Epithelial cell of proximal tubule (primary cell): Measurements from ENCODE around the gene BBS9. TPM values are rescaled to one million over a fixed set of nuclear protein-coding genes. Genes with fewer than 3 reads are reported as not detected.
"Not testable (repeated sequence)": the region's sequence is repeated elsewhere in the genome, so short reads cannot be mapped to it uniquely, and the experiment has no call there.

Experiments
- DNase-seq: peaks from one replicate; pipeline ENCODE4 v3.0.0-alpha.2; 2011; ENCODE audit warnings: low read depth
- H3K4me3 ChIP-seq: 2 replicates; pipeline ENCODE4 v1.5.1; 2011; ENCODE audit warnings: low read depth, mild to moderate bottlenecking, low read length
- total RNA-seq: library from RNA; depleted of rRNA; stranded (reverse); fragments of >200 nt; gene quantifications from 2 replicates; pipeline ENCODE4 v1.2.3, GENCODE V29; 2015
- TF ChIP-seq, protein P1 (sequence below): conservative IDR thresholded peaks from 2 replicates; pipeline ENCODE4 v1.5.1; 2012; ENCODE audit warnings: low read depth, mild to moderate bottlenecking, low read length

The BBS9 gene
- total RNA-seq, 1 donor from 2014 or later = 4.4 TPM

DNA sequence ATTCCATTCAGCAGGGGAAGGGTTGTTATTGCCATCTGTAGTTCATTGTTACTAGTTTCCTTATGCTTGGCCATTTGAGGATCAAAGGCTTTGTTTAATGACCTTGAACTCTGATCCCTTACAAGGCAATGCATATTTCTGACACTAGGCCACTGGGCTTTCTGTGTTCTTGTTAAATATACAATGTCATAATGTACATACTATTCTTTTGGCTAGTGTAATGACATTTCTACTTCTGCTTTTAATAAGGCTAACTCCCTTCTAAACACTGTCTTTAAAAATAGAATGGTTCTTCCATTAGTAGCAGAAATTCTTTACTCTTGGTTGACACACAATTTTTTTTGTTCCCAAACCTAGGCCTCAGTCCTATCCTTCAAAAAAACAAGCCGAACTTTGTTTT is 86.6 kb downstream of the BBS9 start:
- H3K4me3 ChIP-seq = no peak overlapping the region
- TF ChIP-seq, protein P1, sequence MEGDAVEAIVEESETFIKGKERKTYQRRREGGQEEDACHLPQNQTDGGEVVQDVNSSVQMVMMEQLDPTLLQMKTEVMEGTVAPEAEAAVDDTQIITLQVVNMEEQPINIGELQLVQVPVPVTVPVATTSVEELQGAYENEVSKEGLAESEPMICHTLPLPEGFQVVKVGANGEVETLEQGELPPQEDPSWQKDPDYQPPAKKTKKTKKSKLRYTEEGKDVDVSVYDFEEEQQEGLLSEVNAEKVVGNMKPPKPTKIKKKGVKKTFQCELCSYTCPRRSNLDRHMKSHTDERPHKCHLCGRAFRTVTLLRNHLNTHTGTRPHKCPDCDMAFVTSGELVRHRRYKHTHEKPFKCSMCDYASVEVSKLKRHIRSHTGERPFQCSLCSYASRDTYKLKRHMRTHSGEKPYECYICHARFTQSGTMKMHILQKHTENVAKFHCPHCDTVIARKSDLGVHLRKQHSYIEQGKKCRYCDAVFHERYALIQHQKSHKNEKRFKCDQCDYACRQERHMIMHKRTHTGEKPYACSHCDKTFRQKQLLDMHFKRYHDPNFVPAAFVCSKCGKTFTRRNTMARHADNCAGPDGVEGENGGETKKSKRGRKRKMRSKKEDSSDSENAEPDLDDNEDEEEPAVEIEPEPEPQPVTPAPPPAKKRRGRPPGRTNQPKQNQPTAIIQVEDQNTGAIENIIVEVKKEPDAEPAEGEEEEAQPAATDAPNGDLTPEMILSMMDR = no peak
- no peak for DNase-seq

GRCh38 chr7:33217595-33217994 is 88.2 kb downstream of the BBS9 start:
- no peak for DNase-seq

DNA sequence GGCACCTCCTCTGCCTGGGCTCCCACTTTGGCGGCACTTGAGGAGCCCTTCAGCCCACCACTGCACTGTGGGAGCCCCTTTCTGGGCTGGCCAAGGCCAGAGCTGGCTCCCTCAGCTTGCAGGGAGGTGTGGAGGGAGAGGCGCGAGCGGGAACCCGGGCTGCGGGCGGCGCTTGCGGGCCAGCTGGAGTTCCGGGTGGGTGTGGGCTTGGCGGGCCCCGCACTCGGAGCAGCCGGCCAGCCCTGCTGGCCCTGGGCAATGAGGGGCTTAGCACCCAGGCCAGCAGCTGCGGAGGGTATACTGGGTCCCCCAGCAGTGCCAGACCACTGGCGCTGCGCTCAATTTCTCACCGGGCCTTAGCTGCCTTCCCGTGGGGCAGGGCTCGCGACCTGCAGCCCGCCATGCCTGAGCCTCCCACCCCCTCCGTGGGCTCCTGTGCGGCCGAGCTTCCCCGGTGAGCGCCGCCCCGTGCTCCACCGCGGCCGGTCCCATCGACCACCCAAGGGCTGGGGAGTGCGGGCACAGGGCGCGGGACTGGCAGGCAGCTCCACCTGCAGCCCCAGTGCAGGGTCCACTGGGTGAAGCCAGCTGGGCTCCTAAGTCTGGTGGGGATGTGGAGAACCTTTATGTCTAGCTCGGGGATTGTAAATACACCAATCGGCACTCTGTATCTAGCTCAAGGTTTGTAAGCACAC is 89.6 kb downstream of the BBS9 start:
- not testable (repeated sequence) for DNase-seq, H3K4me3 ChIP-seq

More at GRCh38 chr7:33217595-33217994, 88.2 kb downstream of the BBS9 start:
- no peak overlapping the region for H3K4me3 ChIP-seq
- TF ChIP-seq, protein P1 = no peak

- no peak for DNase-seq
- TF ChIP-seq, protein P1 = no peak
- H3K4me3 ChIP-seq = no peak overlapping the region
These were observed 90.9 kb downstream of the BBS9 start for GRCh38 chr7:33220231-33220630.

DNA sequence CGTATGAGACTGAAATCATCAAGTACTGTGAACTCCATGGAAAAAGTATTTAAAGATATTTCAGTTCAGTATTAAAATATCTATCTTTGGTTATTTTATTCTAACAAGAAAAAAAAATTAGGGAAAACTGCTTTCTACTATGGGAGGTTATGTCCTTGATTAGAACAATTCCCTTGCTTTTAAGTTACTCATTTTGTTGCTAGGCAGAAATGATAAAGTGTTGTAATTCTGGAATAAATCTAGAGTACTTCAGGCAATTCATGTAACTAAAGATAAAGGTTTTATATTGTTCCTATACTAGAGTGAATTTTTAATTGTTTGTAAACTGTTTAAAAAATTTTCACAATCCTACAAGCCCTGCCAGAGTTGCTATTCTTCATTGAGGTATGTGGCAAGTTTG is 92.0 kb downstream of the BBS9 start:
- no peak for DNase-seq
- H3K4me3 ChIP-seq = no peak overlapping the region
- TF ChIP-seq, protein P1 = no peak

DNA sequence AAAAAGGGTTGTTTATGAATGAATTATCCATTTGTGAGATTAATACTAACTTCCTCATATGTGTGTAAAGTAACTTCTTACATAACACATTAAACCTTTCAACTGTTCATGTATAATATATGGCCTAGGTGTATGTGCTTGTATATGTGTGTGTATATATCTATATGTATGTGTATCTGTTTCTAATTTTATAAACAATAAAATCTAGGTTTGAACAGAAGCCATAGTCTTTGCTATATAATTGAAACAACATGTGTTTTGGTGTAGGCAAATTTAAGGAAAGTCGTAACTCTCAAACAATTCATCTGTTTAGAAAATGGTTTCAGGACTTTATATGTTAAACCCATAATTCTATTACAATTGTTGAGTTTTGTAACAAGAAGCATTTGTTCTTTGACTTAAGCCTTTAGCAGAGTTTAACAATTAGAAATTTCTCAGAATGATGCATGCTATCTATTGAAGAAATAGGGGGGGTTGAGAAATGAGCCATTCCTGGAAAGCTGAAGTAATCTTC is 103.3 kb downstream of the BBS9 start:
- no peak for DNase-seq
- H3K4me3 ChIP-seq = no peak overlapping the region
- TF ChIP-seq, protein P1 = no peak

GRCh38 chr7:33233659-33234058 is 104.3 kb downstream of the BBS9 start:
- H3K4me3 ChIP-seq = no peak overlapping the region
- TF ChIP-seq, protein P1 = no peak
- no peak for DNase-seq
